HEK293T (cell line): ENCODE results near the gene IL1R1.

ENCODE experiments used
- CTCF ChIA-PET: fragments of 350-600 bp; formaldehyde crosslinking; extraction: SDS; loops from one replicate; lab custom pipeline; 2021; ENCODE audit warnings: antibody characterized with exemption, inconsistent platforms; lab: Yijun Ruan, JAX
- POLR2A ChIA-PET: fragments of 350-600 bp; formaldehyde crosslinking; extraction: SDS; loops from one replicate; lab custom pipeline; 2020; ENCODE audit warnings: antibody characterized with exemption, inconsistent platforms; lab: Yijun Ruan, JAX
- DNase-seq: peaks from one replicate; pipeline ENCODE4 v3.0.0; 2012; ENCODE audit warnings: mixed read lengths; ENCODE audit errors: extremely low spot score
- ARNT ChIP-seq: fragments of 450-650 bp; IDR thresholded peaks from 2 replicates; pipeline ENCODE4 v1.6.1; 2017; ENCODE audit warnings: mild to moderate bottlenecking
- BHLHE40 ChIP-seq: fragments of 450-650 bp; IDR thresholded peaks from 2 replicates; pipeline ENCODE4 v1.6.1; 2016; ENCODE audit warnings: mild to moderate bottlenecking, moderate library complexity, borderline replicate concordance
- CTBP1 ChIP-seq: fragments of 450-650 bp; IDR thresholded peaks from 2 replicates; pipeline ENCODE4 v1.6.1; 2016; ENCODE audit warnings: borderline replicate concordance
- ELF4 ChIP-seq: fragments of 450-650 bp; IDR thresholded peaks from 2 replicates; pipeline ENCODE4 v1.6.1; 2017; ENCODE audit warnings: antibody characterized with exemption
- FOXA1 ChIP-seq: fragments of 450-650 bp; IDR thresholded peaks from 2 replicates; pipeline ENCODE4 v1.6.1; 2016; ENCODE audit warnings: mild to moderate bottlenecking
- FOXK2 ChIP-seq: fragments of 450-650 bp; IDR thresholded peaks from 2 replicates; pipeline ENCODE4 v1.6.1; 2016; ENCODE audit warnings: mild to moderate bottlenecking
- FOXM1 ChIP-seq: fragments of 450-650 bp; IDR thresholded peaks from 2 replicates; pipeline ENCODE4 v1.6.1; 2017; ENCODE audit warnings: mild to moderate bottlenecking, borderline replicate concordance
- HDGF ChIP-seq: fragments of 450-650 bp; IDR thresholded peaks from 2 replicates; pipeline ENCODE4 v1.6.1; 2017; ENCODE audit warnings: antibody characterized with exemption, borderline replicate concordance
- L3MBTL2 ChIP-seq: fragments of 450-650 bp; conservative IDR thresholded peaks from 2 replicates; pipeline ENCODE4 v1.6.1; 2016; ENCODE audit warnings: mild to moderate bottlenecking
- LEF1 ChIP-seq: fragments of 450-650 bp; IDR thresholded peaks from 2 replicates; pipeline ENCODE4 v1.6.1; 2017; ENCODE audit warnings: mild to moderate bottlenecking, borderline replicate concordance
- NFRKB ChIP-seq: fragments of 450-650 bp; IDR thresholded peaks from 2 replicates; pipeline ENCODE4 v1.6.1; 2016; ENCODE audit warnings: mild to moderate bottlenecking, moderate library complexity
- SP1 ChIP-seq: fragments of 450-650 bp; IDR thresholded peaks from 2 replicates; pipeline ENCODE4 v1.6.1; 2017
- SUZ12 ChIP-seq: fragments of 450-650 bp; IDR thresholded peaks from 2 replicates; pipeline ENCODE4 v1.6.1; 2016; ENCODE audit warnings: mild to moderate bottlenecking
- TARDBP ChIP-seq: fragments of 450-650 bp; IDR thresholded peaks from 2 replicates; pipeline ENCODE4 v1.6.1; 2016
- ZNF384 ChIP-seq: fragments of 450-650 bp; IDR thresholded peaks from 2 replicates; pipeline ENCODE4 v1.6.1; 2016
- TF ChIP-seq, protein P1 (sequence below): fragments of 450-650 bp; IDR thresholded peaks from 2 replicates; pipeline ENCODE4 v1.6.1; 2016

IL1R1 gene

DNA sequence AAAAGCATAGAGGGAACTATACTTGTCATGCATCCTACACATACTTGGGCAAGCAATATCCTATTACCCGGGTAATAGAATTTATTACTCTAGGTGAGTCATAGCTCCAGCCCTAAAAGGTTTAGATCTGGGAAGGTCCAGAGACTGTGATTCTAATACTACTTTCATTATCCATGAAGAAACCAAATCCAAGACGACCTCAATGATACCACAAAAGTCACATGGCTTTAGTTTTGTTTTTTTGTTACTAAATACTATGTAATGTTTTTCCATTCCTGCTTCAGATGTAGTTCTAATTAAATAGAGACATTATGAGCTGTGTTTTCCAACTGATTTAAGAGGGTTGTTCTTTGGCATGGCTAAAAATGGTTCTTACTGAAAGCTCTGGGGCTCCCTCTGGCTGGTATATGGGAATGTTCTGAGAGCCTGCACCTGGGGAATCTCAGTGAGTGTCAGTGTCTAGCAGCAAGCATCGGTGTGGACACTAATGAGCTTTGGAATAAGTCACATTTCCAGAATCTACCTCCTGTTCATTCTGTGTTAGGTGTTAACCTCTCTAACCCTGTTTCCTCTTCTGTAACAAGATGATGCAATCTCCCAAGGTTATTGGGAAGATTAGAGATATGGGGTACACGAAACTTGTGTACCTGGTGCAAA lies 23.8 kb downstream of the IL1R1 start:
- DNase-seq = no peak
- TF ChIP-seq SP1 (no peak), FOXA1 (no peak), ELF4 (no peak), ARNT (no peak), HDGF (no peak)
- ChIA-PET POLR2A (no interaction called here), CTCF (interaction anchor here (0.5 to 1.7 kb wide), 5 partner anchors 10 to 146 kb away, joined by 3 to 4 read pairs (median 3); partner anchors contain the start of gene IL1R1)

DNA sequence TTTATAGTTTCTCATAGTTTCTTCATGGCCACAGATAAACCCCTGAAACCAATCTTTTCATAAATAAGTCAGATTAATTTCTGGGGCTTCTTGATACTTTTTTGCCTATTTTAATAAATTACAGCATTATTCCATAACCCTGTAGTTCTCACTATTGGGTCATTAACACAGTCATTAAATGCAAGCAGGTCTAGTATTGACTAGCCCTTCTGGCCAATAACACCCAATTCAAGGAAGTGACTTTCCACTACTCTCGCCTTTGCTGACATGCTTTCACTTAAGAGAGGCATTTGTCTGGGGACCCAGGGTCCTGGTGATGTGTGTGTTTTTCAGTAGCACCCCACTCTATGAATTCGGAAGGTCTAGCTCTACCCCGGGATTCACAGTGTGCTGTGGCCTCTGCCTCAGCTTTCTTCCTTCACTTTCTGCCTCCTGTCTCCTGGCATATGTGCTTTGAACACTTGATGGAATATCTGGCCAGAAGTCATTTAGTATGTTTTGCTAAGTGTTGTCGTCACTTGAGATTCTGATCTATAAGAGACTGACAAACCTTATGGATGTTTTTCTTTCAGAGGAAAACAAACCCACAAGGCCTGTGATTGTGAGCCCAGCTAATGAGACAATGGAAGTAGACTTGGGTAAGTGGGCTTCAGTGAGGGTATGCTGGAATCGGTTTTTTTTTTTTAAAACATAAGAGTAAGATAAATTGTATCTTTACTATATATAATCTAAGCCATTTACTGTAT lies 25.7 kb downstream of the IL1R1 start:
- TF ChIP-seq FOXM1 = no peak
- no peak for TF ChIP-seq ARNT
- TF ChIP-seq NFRKB = no peak
- no peak for TF ChIP-seq SP1
- TF ChIP-seq HDGF = no peak
- no peak for TF ChIP-seq TARDBP
- no peak for TF ChIP-seq FOXK2
- no peak for TF ChIP-seq BHLHE40
- no peak for TF ChIP-seq CTBP1
- TF ChIP-seq SUZ12 = no peak
- no peak for TF ChIP-seq L3MBTL2
- no peak for TF ChIP-seq FOXA1
- TF ChIP-seq, protein P1, sequence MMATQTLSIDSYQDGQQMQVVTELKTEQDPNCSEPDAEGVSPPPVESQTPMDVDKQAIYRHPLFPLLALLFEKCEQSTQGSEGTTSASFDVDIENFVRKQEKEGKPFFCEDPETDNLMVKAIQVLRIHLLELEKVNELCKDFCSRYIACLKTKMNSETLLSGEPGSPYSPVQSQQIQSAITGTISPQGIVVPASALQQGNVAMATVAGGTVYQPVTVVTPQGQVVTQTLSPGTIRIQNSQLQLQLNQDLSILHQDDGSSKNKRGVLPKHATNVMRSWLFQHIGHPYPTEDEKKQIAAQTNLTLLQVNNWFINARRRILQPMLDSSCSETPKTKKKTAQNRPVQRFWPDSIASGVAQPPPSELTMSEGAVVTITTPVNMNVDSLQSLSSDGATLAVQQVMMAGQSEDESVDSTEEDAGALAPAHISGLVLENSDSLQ = no peak
- no peak for DNase-seq
- CTCF ChIA-PET = no interaction called here
- POLR2A ChIA-PET = no interaction called here

DNA sequence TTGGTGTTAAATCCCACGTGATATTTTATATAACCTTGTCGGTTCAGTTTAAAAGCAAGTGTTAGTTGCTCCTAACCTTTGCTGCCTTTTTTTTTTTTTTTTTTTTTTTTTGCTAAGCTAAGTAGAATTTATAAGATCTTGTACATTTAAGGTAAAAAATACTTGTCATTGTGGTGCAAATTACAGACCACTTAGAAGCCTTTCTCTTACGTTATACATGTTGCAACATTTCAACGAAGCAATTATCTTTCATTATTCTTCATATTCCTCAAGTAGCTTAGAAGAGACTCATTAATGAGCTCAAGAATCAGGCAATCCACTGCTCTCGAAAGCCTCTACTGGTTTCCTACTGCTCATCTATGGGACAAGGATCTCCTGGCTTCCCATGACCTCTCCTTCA lies 29.4 kb downstream of the IL1R1 start:
- DNase-seq = no peak
- TF ChIP-seq HDGF (no peak), BHLHE40 (no peak), LEF1 (no peak), FOXA1 (no peak), SP1 (no peak), CTBP1 (no peak), ZNF384 (no peak), ARNT (no peak), TARDBP (no peak), FOXK2 (no peak), L3MBTL2 (no peak), SUZ12 (no peak), ELF4 (no peak), FOXM1 (no peak), NFRKB (no peak)
- TF ChIP-seq, protein P1 = no peak
- CTCF ChIA-PET = no interaction called here
- POLR2A ChIA-PET = no interaction called here

DNA sequence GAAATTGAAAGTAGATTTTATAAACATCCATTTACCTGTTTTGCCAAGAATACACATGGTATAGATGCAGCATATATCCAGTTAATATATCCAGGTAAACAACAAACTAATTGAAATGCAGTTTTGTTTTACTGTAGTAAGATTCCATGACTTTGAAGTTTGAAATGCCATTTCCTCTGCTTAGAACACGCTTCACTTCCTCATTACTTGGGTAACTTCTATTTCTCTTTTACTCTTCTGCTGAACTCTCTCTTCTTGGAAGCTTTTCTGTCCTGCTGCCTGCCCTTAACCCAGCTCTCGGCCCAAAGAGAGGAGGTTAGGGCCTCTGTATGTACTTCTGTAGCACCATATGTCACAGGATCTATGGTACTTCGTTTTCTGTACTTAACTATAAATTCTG lies 30.2 kb downstream of the IL1R1 start:
- POLR2A ChIA-PET = no interaction called here
- TF ChIP-seq TARDBP = no peak
- TF ChIP-seq FOXM1 = no peak
- no peak for TF ChIP-seq BHLHE40
- TF ChIP-seq, protein P1 = no peak
- TF ChIP-seq ARNT = no peak
- no peak for TF ChIP-seq FOXK2
- no peak for TF ChIP-seq ELF4
- TF ChIP-seq FOXA1 = no peak
- no peak for DNase-seq
- CTCF ChIA-PET = no interaction called here

DNA sequence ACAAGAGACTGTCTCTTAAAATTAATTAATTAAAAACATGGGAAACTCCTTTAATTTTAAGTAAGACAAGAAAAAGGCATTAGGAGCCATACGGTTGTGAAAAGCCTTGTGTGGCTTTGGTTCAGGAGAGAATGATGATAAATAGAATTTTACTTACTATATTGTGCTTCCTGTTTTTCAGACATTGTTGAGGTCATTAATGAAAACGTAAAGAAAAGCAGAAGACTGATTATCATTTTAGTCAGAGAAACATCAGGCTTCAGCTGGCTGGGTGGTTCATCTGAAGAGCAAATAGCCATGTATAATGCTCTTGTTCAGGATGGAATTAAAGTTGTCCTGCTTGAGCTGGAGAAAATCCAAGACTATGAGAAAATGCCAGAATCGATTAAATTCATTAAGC lies 33.6 kb downstream of the IL1R1 start:
- POLR2A ChIA-PET = no interaction called here
- CTCF ChIA-PET = interaction anchor here (0.6 kb wide), 1 partner anchor 711 kb away, joined by 3 read pairs; no protein-coding TSS in a partner anchor
- no peak for DNase-seq
- TF ChIP-seq LEF1 (no peak), FOXA1 (no peak)
- TF ChIP-seq, protein P1 = no peak
